DLD1 (cell line): ENCODE results near the gene PLEKHS1.
"Not testable (repeated sequence)": the region's sequence is repeated elsewhere in the genome, so short reads cannot be mapped to it uniquely, and the experiment has no call there.

Source experiments
- in situ Hi-C: cut with HindIII; loops from 2 replicates; pipeline ENCODE4 v1.10.0; 2017; ENCODE audit warnings: low sequenced_read_pairs

The PLEKHS1 gene

GRCh38 chr10:113782986-113783704 lies 31.7 kb downstream of the PLEKHS1 start:
- in situ Hi-C loops: no loop called here

- in situ Hi-C loops: no loop called here
These were observed 37.2 kb downstream of the PLEKHS1 start for GRCh38 chr10:113788604-113789083.

GRCh38 chr10:113791691-113792090 lies 40.2 kb downstream of the PLEKHS1 start:
- in situ Hi-C loops: no loop called here

- in situ Hi-C loops: no loop called here
These were observed 50.1 kb downstream of the PLEKHS1 start for GRCh38 chr10:113801569-113801968.

GRCh38 chr10:113802997-113803396 lies 51.5 kb downstream of the PLEKHS1 start:
- in situ Hi-C loops: no loop called here

GRCh38 chr10:113806503-113806902 lies 55.0 kb downstream of the PLEKHS1 start:
- in situ Hi-C loops: no loop called here

GRCh38 chr10:113808168-113808567 lies 56.7 kb downstream of the PLEKHS1 start:
- in situ Hi-C loops: no loop called here

GRCh38 chr10:113814700-113815099 lies 63.2 kb downstream of the PLEKHS1 start:
- in situ Hi-C loops: not testable (repeated sequence)

GRCh38 chr10:113819989-113820388 lies 68.5 kb downstream of the PLEKHS1 start:
- in situ Hi-C loops: loop anchor here (10.0 kb wide), 1 partner anchor 295 kb away; no protein-coding TSS in a partner anchor

- in situ Hi-C loops: loop anchor here (10.0 kb wide), 1 partner anchor 294 kb away; no protein-coding TSS in a partner anchor
These were observed 69.0 kb downstream of the PLEKHS1 start for GRCh38 chr10:113820507-113820906.

- in situ Hi-C loops: loop anchor here (10.0 kb wide), 1 partner anchor 293 kb away; no protein-coding TSS in a partner anchor
These were observed 69.8 kb downstream of the PLEKHS1 start for GRCh38 chr10:113821306-113821705.

GRCh38 chr10:113822174-113822573 lies 70.7 kb downstream of the PLEKHS1 start:
- in situ Hi-C loops: loop anchor here (10.0 kb wide), 1 partner anchor 293 kb away; no protein-coding TSS in a partner anchor

GRCh38 chr10:113823389-113823788 lies 71.9 kb downstream of the PLEKHS1 start:
- in situ Hi-C loops: loop anchor here (10.0 kb wide), 1 partner anchor 291 kb away; no protein-coding TSS in a partner anchor

- in situ Hi-C loops: loop anchor here (10.0 kb wide), 1 partner anchor 289 kb away; no protein-coding TSS in a partner anchor
These were observed 74.3 kb downstream of the PLEKHS1 start for GRCh38 chr10:113825791-113826190.

GRCh38 chr10:113828567-113828966 lies 77.1 kb downstream of the PLEKHS1 start:
- in situ Hi-C loops: loop anchor here (10.0 kb wide), 1 partner anchor 286 kb away; no protein-coding TSS in a partner anchor
